GM23338 (cell line): Measurements from ENCODE around the gene VEGFB. TPM values are rescaled to one million over a fixed set of nuclear protein-coding genes. Genes with fewer than 3 reads are reported as not detected.

Experiments
- ATAC-seq: fragments of 200-7000 bp; cut with Tn5 transposase; 3 replicates; pipeline ENCODE4 v1.9.1; 2020
- DNase-seq: peaks from one replicate; pipeline ENCODE4 v3.0.0-alpha.2; 2015; ENCODE audit warnings: low spot score
- H2AFZ ChIP-seq: fragments of 200-600 bp; sonication (generic); 2 replicates; pipeline ENCODE4 v1.8.0; 2016; ENCODE audit warnings: antibody characterized with exemption, mild to moderate bottlenecking, moderate library complexity
- H3F3A ChIP-seq: fragments of 200-600 bp; sonication (generic); replicated peaks from 2 replicates; pipeline ENCODE4 v1.8.0; 2017; ENCODE audit warnings: antibody characterized with exemption, mixed run types, low read depth
- H3K27ac ChIP-seq: fragments of 200-600 bp; sonication (generic); 2 replicates; pipeline ENCODE4 v1.6.1; 2016; ENCODE audit warnings: low read depth
- H3K27me3 ChIP-seq: fragments of 200-600 bp; sonication (generic); 2 replicates; pipeline ENCODE4 v1.8.0; 2016; ENCODE audit warnings: mild to moderate bottlenecking, mixed run types, moderate library complexity; ENCODE audit not compliant: insufficient read depth
- H3K36me3 ChIP-seq: fragments of 200-600 bp; sonication (generic); 2 replicates; pipeline ENCODE4 v1.8.0; 2016; ENCODE audit warnings: mild to moderate bottlenecking; ENCODE audit not compliant: insufficient read depth
- H3K4me1 ChIP-seq: fragments of 200-600 bp; sonication (generic); 2 replicates; pipeline ENCODE4 v1.8.0; 2016; ENCODE audit warnings: mild to moderate bottlenecking, moderate library complexity; ENCODE audit not compliant: insufficient read depth
- H3K4me2 ChIP-seq: fragments of 200-600 bp; sonication (generic); 2 replicates; pipeline ENCODE4 v1.7.1; 2017; ENCODE audit warnings: mixed run types
- H3K4me3 ChIP-seq: fragments of 200-600 bp; sonication (generic); 2 replicates; pipeline ENCODE4 v1.6.1; 2016; ENCODE audit warnings: mixed run types
- H3K79me2 ChIP-seq: fragments of 200-600 bp; sonication (generic); replicated peaks from 2 replicates; pipeline ENCODE4 v1.8.0; 2017; ENCODE audit warnings: mild to moderate bottlenecking; ENCODE audit not compliant: insufficient read depth
- H3K9me2 ChIP-seq: fragments of 200-600 bp; sonication (generic); 2 replicates; pipeline ENCODE4 v1.8.0; 2017; ENCODE audit not compliant: insufficient read depth
- H4K20me1 ChIP-seq: fragments of 200-600 bp; sonication (generic); replicated peaks from 2 replicates; pipeline ENCODE4 v1.8.0; 2017; ENCODE audit warnings: mild to moderate bottlenecking; ENCODE audit not compliant: insufficient read depth
- H3K27ac Mint-ChIP-seq: 2 replicates; pipeline ENCODE4 v1.8.0; 2020; ENCODE audit warnings: inconsistent platforms, mild to moderate bottlenecking, moderate library complexity, mixed read lengths
- H3K27me3 Mint-ChIP-seq: 3 replicates; pipeline ENCODE4 v1.8.0; 2022; ENCODE audit warnings: low read depth, mild to moderate bottlenecking, moderate library complexity, mixed read lengths, inconsistent platforms; ENCODE audit not compliant: insufficient read depth, poor library complexity
- H3K36me3 Mint-ChIP-seq: 3 replicates; pipeline ENCODE4 v1.8.0; 2021; ENCODE audit warnings: low read depth, mild to moderate bottlenecking, inconsistent platforms, moderate library complexity, mixed read lengths
- H3K4me1 Mint-ChIP-seq: 3 replicates; pipeline ENCODE4 v1.8.0; 2020; ENCODE audit warnings: mild to moderate bottlenecking, inconsistent platforms, mixed read lengths
- H3K4me3 Mint-ChIP-seq: 3 replicates; pipeline ENCODE4 v1.8.0; 2021; ENCODE audit warnings: moderate library complexity, mild to moderate bottlenecking, inconsistent platforms, mixed read lengths
- H3K9me3 Mint-ChIP-seq: 3 replicates; pipeline ENCODE4 v1.8.0; 2020; ENCODE audit warnings: moderate library complexity, mild to moderate bottlenecking, inconsistent platforms, mixed read lengths
- CREB1 ChIP-seq: fragments of 250-450 bp; sonication (Bioruptor Pico); IDR thresholded peaks from 2 replicates; pipeline ENCODE4 v1.5.0; 2020; ENCODE audit warnings: low read depth, mild to moderate bottlenecking, moderate library complexity
- CTCF ChIP-seq, 2 experiments: fragments of 200-600 bp in 1 of 2; sonication (generic) in 1 of 2; conservative IDR thresholded peaks; 2 replicates each; pipeline versions ENCODE4 v1.5.1 to v1.6.1; 2016 to 2017; ENCODE audit warnings: antibody characterized with exemption in 2 of 2, low read depth in 2 of 2, mild to moderate bottlenecking in 2 of 2, moderate library complexity in 1 of 2
- EZH2 ChIP-seq: fragments of 200-600 bp; sonication (generic); IDR thresholded peaks from one replicate; pipeline ENCODE4 v1.8.0; 2017; ENCODE audit warnings: antibody characterized with exemption, mild to moderate bottlenecking, low read depth; ENCODE audit not compliant: unreplicated experiment
- EZH2phosphoT487 ChIP-seq: fragments of 200-600 bp; sonication (generic); IDR thresholded peaks from one replicate; pipeline ENCODE4 v1.8.1; 2018; ENCODE audit warnings: antibody characterized with exemption; ENCODE audit not compliant: unreplicated experiment
- JUNB ChIP-seq: IDR thresholded peaks from one replicate; pipeline ENCODE4 v1.6.1; 2016; ENCODE audit warnings: antibody characterized with exemption; ENCODE audit not compliant: unreplicated experiment
- NANOG ChIP-seq: IDR thresholded peaks from 2 replicates; pipeline ENCODE4 v1.6.1; 2016; ENCODE audit warnings: antibody characterized with exemption, borderline replicate concordance
- POLR2AphosphoS5 ChIP-seq: IDR thresholded peaks from 2 replicates; pipeline ENCODE4 v1.6.1; 2016; ENCODE audit warnings: antibody characterized with exemption, low read depth
- REST ChIP-seq: IDR thresholded peaks from one replicate; pipeline ENCODE4 v1.6.1; 2018; ENCODE audit warnings: antibody characterized with exemption; ENCODE audit not compliant: unreplicated experiment
- STAT1 ChIP-seq: IDR thresholded peaks from one replicate; pipeline ENCODE4 v1.6.1; 2016; ENCODE audit warnings: antibody characterized with exemption; ENCODE audit not compliant: unreplicated experiment
- ZNF114 ChIP-seq: fragments of 250-450 bp; sonication (Bioruptor Pico); IDR thresholded peaks from 2 replicates; pipeline ENCODE4 v1.5.0; 2020; ENCODE audit warnings: mild to moderate bottlenecking, moderate library complexity
- ZNF331 ChIP-seq: fragments of 250-450 bp; sonication (Bioruptor Pico); IDR thresholded peaks from 2 replicates; pipeline ENCODE4 v1.5.0; 2020; ENCODE audit warnings: low read depth, mild to moderate bottlenecking, moderate library complexity
- ZNF462 ChIP-seq: fragments of 250-450 bp; sonication (Bioruptor Pico); IDR thresholded peaks from 2 replicates; pipeline ENCODE4 v1.5.0; 2020; ENCODE audit warnings: mild to moderate bottlenecking, moderate library complexity
- polyA plus RNA-seq: library from polyadenylated mRNA; unstranded; fragments of >200 nt; fragmentation: Nextera tagmentation; extraction: Ambion mirVana; gene quantifications from 2 replicates; pipeline ENCODE4 v1.2.1, GENCODE V29; 2016
- total RNA-seq: library from RNA; depleted of rRNA; stranded (reverse); fragments of >200 nt; shearing (Covaris generic); gene quantifications from 2 replicates; pipeline ENCODE4 v1.2.3, GENCODE V29; 2014
- TF ChIP-seq, protein P1 (sequence below): IDR thresholded peaks from 2 replicates; pipeline ENCODE4 v1.6.1; 2016; ENCODE audit warnings: antibody characterized with exemption

Gene VEGFB
- total and polyA plus RNA-seq, 2 experiments from 2014 or later, result 20.8 to 25.8 TPM

DNA sequence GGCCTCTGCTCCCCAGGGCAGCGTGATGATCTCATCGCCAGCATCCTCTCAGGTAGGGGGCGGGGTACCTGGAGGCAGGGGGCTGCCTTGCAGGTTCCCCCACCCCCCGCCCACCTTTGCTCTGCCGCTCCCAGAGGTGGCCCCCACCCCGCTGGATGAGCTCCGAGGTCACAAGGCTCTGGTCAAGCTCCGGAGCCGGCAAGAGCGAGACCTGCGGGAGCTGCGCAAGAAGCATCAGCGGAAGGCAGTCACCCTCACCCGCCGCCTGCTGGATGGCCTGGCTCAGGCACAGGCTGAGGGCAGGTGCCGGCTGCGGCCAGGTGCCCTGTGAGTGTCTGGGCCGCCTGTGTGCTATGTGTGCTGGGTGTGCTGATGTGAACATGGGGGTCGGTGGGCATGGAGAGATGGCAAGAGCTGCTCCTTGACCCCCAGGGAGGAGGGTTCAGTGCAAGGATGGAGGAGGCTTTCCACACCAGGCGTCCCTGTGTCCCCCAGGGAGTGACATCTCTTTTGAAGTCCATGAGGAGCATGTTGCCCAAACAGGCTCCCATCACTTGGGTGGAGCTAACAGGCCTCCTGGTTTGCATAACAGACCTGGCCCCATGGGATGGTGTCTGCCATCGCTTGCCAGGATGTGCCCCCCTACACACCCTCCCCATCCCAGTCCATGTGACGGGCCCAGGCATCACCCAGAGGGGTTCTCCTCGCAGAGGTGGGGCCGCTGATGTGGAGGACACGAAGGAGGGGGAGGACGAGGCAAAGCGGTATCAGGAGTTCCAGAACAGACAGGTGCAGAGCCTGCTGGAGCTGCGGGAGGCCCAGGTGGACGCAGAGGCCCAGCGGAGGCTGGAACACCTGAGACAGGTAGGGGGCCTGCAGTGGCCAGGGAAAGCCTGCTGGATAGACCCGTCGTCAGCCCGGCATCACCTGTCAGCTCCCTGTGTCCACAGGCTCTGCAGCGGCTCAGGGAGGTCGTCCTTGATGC is 31.1 kb downstream of the VEGFB start:
- no peaks in the 10 kb centered on the region; the same call in none of the 2 replicates for H3K36me3 ChIP-seq
- H3K27ac ChIP-seq, result no peak overlapping the region
- Mint-ChIP-seq H3K4me3 (no peak overlapping the region), H3K27ac (no peak overlapping the region), H3K4me1 (peaks cover 19% of the 10 kb centered on the region), H3K9me3 (peaks cover 3% of the 10 kb centered on the region; the same call in 2 of the 3 replicates), H3K36me3 (peaks cover 59% of the 10 kb centered on the region), H3K27me3 (peaks cover 16% of the 10 kb centered on the region)
- H3F3A ChIP-seq, result peaks cover 23% of the 10 kb centered on the region
- no peaks in the 10 kb centered on the region for H3K79me2 ChIP-seq
- no peak overlapping the region for H2AFZ ChIP-seq
- ATAC-seq (no peak), DNase-seq (no peak)
- H3K27me3 ChIP-seq, result no peaks in the 10 kb centered on the region
- H3K4me2 ChIP-seq, result no peak overlapping the region
- no peak for TF ChIP-seq ZNF462
- no peak for TF ChIP-seq CTCF (conservative IDR thresholded peaks at IDR 0.05; ENCODE audit: low read depth in 2 of 2)
- TF ChIP-seq CREB1 (CRISPR knock-in tag), result no peak
- TF ChIP-seq EZH2, result no peak
- TF ChIP-seq NANOG, result no peak
- no peak for TF ChIP-seq EZH2phosphoT487
- no peak for TF ChIP-seq ZNF114
- TF ChIP-seq, protein P1, sequence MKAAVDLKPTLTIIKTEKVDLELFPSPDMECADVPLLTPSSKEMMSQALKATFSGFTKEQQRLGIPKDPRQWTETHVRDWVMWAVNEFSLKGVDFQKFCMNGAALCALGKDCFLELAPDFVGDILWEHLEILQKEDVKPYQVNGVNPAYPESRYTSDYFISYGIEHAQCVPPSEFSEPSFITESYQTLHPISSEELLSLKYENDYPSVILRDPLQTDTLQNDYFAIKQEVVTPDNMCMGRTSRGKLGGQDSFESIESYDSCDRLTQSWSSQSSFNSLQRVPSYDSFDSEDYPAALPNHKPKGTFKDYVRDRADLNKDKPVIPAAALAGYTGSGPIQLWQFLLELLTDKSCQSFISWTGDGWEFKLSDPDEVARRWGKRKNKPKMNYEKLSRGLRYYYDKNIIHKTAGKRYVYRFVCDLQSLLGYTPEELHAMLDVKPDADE, result no peak
- no peak for TF ChIP-seq STAT1
- TF ChIP-seq REST, result no peak
- no peak for TF ChIP-seq JUNB
- TF ChIP-seq POLR2AphosphoS5, result no peak
- no peak for TF ChIP-seq ZNF331 (CRISPR knock-in tag)
- no peak overlapping the region for H3K4me3 ChIP-seq
- H3K9me2 ChIP-seq, result no peaks in the 10 kb centered on the region
- no peaks in the 10 kb centered on the region for H4K20me1 ChIP-seq
- H3K4me1 ChIP-seq, result 0 out of 2 replicates have a peak, but pooled peaks cover 8% of the 10 kb centered on the region
